Fibroblast of skin of scalp (primary cell): ENCODE measurements around the gene CNTF. TPM values are rescaled to one million over a fixed set of nuclear protein-coding genes. Genes with fewer than 3 reads are reported as not detected.
"Not testable (repeated sequence)": the region's sequence is repeated elsewhere in the genome, so short reads cannot be mapped to it uniquely, and the experiment has no call there.

Experiments
- DNase-seq: peaks from one replicate; pipeline ENCODE4 v3.0.0-alpha.2; 2013
- polyA plus RNA-seq, 2 experiments: library from polyadenylated mRNA; unstranded; fragments of 120-200 nt; gene quantifications; one replicate each; pipeline ENCODE4 v1.2.1, GENCODE V29; 2013; ENCODE audit not compliant: insufficient read length in 2 of 2

The CNTF gene, protein sequence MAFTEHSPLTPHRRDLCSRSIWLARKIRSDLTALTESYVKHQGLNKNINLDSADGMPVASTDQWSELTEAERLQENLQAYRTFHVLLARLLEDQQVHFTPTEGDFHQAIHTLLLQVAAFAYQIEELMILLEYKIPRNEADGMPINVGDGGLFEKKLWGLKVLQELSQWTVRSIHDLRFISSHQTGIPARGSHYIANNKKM
- polyA plus RNA-seq (2013, experiment 1 of 2; ENCODE audit: insufficient read length), result 0.67 TPM
- polyA plus RNA-seq (2013, experiment 2 of 2; ENCODE audit: insufficient read length), result 0.65 TPM

DNA sequence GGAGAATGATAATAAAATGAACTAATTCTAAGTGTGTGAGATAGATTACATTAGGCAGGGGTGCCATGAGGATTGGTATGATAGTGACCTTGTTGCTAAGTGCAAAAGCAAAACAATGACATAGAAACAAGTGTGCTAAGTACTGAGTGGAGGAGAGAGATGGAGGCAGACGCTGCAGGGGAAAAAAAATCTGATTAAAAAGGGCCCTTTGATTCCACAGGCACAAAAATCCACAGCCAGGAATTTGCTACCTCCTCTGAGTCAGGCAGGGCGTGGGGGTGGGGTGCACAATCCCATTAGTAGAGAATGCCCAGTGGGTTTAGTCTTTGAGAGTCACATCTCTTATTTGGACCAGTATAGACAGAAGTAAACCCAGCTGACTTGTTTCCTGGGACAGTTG, at the start of gene CNTF:
CNTF (plus strand) TSS at position 322 of the 400 bp plus-strand sequence. CDS start 88 bp downstream, outside the sequence.
- peak; percentile 42 for DNase-seq

DNA sequence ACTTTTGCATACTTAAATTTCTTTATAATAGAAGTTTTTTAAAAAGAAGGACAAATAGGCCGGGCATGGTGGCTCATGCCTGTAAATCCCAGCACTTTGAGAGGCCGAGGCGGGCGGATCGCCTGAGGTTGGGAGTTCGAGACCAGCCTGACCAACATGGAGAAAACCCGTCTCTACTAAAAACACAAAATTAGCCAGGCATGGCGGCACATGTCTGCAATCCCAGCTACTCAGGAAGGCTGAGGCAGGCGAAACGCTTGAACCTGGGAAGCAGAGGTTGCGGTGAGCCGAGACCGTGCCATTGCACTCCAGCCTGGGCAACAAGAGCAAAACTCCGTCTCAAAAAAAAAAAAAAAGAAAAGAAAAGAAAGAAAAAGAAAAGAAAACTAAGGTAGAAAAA, 49.6 kb upstream of the CNTF start:
- not testable (repeated sequence) for DNase-seq

DNA sequence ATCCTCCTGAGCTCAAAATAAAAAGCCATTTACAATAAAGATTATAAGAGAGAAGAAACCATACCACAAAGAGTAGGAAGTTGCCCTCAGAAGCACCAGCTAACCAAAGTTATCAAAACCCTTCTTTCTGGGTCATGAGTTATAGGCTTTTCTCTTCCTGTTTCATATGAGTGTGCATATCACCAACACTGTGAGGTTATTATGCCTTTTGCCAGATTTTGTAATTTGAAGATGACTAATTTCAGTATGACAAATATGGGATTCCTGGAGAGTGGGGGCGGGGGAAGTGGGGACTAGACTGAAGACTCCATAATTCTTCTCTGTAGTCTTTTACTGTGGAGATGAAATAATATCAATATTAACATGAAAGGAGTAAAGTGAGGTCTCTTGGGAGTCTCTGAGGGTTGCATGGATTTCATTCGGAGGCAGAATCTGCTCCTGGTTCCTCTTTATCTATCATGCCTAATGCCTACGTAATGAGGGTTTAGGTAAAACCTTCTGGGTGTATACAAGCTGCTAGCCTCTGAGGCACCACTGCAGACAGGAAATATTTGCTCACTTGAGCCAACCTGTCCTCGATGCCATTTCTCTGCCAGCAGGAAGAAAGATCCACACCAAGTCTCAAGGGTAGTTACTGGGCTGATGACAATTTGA, 48.9 kb upstream of the CNTF start:
- peak; percentile 84 for DNase-seq

DNA sequence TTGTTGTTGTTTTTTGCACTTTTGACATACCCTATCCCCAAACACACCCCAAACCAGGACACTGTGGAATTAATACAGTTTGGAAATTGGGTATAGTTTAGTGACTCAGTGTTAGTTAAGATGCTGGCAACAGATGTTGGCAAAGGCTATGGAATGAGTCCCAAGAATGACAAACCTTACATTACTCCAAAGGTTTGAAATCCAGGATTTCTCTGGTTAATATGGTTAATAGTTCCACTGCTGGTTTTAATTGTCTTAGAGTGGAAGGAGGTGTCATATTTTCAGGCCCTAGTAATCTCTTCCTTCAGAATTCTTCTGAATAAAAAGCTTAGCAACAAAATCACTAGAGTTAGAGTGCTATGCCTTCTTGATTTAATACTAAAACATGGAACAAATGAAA, 47.6 kb upstream of the CNTF start:
- peak; percentile 65 for DNase-seq

DNA sequence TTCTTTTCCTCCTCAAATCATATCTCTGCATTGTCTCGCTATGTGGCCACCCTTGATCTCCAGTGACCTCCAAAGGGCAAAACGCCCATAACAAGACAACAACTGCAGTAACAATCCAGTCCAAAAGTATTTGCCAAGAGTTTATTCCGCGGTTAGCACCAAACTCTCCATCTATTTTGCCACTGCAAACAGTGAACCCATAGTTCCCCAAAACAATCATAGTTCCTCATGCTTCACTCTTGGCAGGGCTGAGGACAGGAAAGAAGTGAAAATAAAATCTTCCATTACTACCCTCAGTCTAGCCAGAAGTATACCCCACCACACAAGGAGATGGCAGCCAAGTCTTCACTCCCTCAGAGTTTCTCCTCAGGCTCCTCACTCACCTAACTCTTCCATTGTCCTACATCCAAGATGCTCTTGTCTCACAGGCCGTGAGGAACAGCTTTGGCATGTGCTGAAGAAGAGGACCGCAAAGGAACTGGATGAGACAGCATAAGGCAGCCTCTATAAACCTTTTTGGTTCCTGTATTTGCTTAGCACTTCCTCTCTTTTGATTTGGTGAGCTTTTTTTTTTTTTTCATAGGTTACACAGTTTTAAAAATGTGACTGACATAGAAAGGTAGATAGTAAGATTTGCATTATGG, 47.0 kb upstream of the CNTF start, which contains the start of gene LPXN:
LPXN (minus strand) TSS at position 480 of the 644 bp plus-strand sequence; CDS start at position 396, 84 bp downstream.
- DNase-seq, result peak; percentile 36

DNA sequence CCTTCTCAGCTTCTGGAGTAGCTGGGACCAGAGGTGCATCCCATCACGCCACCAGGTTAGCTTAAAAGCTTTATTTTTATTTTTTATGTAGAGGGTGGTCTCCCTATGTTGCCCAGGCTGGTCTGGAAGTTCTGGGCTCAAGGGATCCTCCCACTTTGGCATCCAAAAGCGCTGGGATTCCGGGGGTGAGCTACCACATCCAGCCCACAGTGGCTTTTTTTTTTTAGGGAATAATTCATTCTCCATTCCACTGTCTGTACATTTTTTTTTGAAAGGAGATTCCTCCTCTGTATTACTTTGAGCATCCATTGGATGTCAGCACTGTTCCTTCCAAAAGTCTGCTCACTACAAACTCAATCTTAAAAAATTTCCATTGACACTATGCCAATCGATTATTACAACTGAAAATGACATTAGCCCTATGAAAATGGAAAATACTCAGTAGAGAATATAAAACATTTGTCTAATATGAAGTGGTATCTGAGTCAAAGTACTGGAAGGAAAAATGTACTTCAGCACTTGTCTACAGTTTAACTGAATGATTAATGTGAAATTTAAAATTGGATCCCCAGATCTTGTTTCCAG, 45.5 kb upstream of the CNTF start:
- DNase-seq, result peak; percentile 51

DNA sequence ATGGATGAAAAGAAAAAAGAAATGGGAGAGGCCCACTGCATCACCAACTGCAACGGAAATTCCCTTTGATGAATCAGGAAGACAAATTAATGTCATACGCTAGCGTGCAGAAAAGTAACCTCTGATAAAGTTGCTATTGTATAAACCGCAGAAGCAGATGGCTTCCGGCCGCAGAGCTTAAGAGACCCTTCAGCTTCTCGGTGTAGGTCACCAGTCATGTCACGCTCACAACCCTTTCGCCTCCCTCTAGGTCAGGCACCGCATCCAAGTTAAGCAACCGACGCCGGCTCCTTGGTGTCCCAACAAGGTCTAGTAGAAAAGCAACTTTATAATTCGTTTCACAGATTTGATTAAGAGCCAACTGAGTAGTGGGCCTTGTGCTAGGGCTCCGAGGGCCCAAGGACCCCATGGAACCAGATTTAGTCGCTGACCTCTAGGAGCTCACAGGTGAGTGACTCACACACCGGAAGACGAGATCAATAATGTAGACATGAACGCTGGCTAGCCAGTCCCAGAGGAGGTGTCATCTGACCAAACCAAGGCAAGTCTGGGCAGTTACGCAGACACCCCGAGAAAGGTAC, 44.8 kb upstream of the CNTF start:
- peak; percentile 78 for DNase-seq

DNA sequence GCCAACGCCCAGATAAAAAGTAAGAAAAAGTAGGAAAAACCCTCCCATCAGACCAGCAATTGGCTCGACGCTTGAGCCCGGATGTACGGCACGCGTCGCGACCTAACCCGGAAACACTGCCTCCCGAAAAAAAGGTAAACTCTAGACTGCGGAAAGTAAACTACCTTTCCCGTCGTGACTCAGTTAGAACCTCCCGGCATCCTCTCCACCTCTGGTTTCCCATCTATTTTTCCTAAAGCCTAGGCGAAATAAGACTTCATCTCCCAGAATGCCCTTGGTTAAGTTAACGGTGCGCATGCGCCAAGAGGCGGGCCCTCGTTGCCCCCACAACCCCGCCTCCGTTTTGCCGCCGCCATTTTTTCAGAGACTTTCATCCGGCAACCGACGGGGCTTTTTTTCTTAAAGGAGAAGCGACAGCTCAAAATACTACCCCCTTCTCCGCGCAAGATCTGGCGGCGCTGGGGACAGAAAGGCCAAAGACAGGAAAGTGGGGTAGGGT, 44.3 kb upstream of the CNTF start:
- DNase-seq, result peak; percentile 99

DNA sequence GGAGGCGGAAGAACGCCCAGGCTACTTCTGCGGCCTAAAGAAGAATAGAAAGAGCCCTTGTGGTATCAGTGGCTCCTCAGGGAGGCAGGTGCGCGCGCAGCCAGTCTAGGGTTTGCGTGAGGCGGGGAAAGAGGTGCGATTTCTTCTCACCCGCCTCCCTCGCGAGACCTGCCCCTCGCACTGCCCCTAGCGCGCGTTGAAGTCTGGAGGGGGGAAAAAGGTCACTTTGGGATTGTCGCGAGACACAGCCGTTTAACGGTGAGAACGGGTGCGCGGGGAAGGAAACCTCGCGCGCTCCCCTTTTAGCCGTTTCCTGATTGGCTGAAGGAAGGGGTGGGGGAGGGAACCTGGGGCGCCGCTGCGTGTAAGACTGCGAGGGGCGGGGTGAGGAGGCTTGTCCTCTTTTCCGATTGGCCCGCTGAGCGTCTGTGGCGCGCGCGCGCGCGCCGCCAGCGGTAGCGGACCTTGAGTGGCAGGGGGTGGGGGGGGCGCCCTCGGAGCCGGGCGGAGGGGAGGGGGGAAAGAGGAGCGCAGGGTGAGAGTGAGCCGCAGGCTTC, 43.8 kb upstream of the CNTF start, which contains the start of gene ZFP91:
ZFP91 (plus strand) TSS at position 429 of the 557 bp plus-strand sequence. CDS start 219 bp downstream, outside the sequence.
- peak; percentile 99 for DNase-seq

DNA sequence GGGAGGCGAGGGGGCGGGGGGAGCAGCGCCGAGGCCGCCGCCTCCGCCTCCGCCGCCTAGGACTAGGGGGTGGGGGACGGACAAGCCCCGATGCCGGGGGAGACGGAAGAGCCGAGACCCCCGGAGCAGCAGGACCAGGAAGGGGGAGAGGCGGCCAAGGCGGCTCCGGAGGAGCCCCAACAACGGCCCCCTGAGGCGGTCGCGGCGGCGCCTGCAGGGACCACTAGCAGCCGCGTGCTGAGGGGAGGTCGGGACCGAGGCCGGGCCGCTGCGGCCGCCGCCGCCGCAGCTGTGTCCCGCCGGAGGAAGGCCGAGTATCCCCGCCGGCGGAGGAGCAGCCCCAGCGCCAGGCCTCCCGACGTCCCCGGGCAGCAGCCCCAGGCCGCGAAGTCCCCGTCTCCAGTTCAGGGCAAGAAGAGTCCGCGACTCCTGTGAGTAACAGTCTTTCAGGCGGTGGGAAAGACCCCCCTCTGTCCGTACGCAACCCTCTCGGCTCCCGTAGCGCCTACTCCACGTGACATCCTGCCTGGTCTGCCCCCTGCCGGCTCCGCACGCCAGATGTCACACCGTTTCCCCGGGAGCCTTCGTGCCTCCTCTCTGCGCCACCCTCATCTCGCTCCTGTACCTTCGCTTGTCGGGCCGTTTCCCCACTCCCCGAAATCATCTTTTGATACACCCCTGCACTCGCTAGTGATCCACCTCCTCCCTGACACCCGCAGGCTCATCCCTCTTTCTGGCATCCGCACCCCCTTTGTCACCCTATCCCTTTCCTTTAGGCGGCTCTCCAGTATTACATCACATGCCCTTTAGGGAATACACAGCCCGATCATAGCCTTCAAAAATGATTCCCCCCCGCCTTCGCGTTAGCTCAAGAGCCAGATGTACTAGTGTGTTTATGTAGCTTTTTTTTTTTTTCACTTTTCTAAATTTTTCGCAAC, 43.0 kb upstream of the CNTF start:
- DNase-seq, result peak; percentile 93

DNA sequence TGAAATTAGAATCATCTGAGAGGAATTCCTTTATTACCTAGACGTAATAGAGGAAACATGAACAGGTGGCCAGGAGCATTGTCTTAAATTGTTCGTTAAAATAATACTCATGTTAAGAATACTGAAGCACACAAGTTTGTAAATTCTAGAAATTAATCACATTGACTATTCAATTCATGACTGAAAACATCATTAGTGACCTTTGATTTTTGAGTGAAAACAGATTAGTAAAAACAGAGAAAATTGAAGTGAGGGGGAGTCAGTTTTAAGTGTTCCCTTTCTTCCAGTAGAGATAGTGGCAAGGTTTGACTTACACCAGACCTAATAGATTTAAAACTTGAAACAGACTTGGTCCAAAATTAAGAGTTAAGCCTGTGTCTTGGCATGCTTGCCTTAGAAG, 42.2 kb upstream of the CNTF start:
- DNase-seq, result no peak

DNA sequence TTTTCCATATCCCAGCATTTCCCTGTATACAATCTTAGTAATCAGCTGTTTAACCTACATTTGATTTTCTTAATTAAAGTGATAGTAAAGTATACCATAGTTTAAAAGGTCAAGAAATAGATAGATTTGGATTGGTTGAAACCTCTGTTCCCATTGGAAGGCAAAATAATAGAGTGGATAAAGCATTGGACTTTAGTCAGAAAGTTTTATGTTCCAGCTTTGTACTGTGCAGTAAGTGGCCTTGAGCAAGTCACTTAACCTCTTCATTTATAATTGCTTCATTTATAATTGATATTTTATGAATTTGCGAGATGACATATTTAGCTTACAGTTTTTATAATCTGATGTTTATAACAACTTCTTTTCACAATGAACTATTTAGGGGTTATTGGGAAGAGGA, 40.0 kb upstream of the CNTF start:
- no peak for DNase-seq

DNA sequence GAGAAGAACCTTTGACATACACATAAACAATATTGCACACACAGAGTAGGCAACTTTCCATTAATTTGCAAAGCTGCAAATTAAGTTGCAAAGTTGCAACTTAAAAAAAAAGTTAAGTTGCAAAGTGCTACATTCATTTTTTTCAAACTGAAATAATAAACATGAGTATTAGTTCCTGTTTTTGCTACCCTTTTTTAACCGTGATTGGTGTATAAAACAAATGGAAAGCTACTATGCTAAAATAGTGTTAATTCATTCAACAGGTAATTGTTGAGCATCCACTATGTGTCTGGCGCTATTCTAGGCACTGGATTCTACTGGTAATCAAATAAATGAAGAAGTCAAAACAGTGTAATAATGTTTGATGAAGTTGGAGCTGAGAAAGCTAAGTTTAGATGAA, 35.5 kb upstream of the CNTF start:
- no peak for DNase-seq

DNA sequence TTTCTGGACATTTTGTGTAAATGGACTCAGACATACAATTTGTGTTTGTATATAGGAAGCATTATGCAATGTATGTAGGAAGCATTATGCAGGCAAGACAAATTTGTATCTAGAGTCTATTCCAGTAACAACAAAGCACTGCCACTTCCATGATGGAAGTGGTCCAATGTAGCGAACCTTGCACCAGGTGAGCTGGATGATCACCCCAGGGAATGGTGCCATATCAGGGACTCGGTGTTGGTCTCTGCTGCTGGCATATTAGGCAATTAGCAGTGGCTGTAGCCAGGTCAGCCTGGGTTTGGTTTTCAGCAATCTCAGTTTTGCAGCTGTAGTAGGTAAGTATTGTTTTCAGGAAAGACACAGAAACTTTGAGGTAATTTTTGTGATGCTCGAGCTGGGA, 30.8 kb upstream of the CNTF start:
- DNase-seq, result no peak

DNA sequence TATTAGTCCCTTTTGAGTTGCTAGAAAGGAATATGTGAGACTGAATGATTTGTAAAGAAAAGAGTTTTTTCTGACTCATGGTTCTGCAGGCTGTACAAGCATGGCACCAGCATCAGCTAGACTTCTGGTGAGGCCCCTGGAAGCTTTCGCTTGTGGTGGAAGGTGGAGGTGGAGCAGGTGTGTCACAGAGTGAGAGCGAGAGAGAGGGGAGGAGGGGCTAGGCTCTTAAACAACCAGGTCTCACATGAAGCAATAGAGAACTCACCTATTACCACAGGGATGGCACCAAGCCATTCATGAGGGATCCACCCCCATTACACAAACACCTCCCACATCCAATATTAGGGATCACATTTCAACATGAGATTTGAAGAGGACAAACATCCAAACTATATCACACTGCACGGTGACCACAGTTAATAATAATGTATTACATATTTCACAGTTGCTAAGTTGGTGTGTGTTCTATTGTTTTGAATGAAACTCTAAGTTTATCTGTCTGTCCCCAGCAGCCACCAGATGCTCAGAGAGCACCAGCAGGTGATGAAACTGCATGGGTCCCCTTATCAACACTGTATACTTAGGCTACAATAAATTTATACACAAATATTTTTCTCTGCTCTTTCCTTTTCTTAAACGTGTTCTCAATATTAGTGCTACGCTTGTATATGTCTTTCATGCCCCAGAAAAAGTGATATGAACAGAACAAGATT, 29.5 kb upstream of the CNTF start:
- DNase-seq, result no peak

DNA sequence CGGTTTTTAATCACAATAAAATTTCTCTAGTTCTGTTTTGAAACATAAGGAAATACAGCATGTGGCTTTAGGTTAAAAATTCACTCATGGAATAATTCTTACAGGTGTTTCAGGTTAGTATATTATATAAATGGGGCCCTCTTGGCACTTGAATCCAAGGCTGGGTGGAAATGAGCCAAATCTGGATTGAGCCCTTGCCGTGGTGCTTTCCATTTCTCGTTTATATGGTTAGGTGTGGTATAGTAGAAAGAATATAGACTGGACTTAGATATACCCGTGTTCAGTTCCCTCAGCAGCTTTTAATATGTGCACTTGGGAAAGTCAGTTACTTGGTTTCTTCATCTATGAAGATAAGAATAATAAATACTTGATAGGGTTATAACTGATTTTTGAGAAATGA, 27.6 kb upstream of the CNTF start:
- DNase-seq, result no peak

DNA sequence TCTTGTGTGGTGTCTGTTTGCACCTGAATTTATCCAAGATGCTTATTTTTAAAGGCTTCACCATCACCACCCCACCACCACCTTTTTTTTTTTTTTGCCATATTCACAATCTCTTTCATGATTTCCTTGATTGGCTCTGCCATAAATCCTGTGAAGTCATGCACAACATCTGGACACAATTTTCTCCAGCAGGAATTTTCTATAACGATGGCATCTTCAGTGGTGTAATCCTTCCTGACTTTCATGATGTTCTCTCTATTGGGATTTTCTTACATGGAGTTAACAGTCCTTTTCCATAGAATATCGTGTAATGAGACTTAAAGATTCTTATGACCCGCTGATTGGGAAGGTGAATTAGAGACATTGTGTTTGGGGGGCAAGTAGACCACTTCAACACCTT, 25.8 kb upstream of the CNTF start:
- DNase-seq, result peak; percentile 28

DNA sequence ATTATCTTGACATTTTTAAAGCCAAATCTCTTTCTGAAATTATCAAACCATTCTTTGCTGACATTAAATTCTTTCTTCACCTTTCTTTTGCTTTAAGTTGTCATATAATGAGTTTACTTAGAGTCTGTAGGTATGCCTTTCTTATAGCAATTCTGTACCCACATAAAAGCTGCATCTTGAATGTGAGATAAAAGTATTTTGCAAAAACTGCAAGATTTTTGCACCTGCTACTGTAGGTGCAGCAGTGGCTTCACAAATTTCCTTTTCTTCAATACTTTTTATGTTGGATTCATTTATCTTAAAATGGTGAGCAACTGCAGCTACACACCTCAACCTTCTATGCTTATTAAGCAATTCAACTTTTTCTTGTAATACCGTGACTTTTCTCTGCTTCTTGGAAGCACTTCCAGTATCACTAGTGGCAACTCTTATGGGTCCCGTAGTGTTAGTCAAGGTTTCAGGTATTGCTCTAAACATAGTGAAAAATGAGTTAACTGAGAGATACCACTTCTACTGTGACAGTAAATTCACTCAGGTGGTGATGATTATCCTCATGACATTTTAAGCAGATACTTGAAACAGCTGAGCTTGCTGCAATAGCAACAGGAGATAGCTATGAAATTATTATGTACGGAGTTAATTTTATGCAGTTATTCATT, 24.9 kb upstream of the CNTF start:
- DNase-seq, result no peak

DNA sequence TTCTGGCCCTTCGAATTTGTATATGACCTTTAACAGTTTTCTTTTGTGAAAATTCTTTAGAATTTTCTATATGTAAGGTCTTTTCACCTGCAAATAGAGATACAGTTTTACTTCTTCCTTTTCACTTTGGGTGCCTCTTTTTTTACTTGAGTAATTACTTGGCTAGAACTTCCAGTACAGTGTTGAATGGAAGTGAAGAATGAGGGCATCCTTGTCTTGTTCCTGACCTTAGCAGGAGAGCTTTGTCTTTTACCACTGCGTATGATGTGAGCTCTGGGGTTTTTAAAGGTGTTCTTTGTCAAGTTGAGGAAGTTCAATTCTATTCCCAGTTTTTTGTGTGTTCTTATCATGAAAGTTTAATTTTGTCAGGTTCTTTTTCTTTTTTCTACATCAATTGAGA, 22.0 kb upstream of the CNTF start:
- DNase-seq, result no peak
